ENCODE data around the gene TBK1. TPM values are rescaled to one million over a fixed set of nuclear protein-coding genes. Genes with fewer than 3 reads are reported as not detected.

The TBK1 gene
- total and polyA plus RNA-seq, 9 of the 15 experiments (the other 6 are each of a cell fraction or from before 2014, with no cell fraction given) = 20.4 to 42.0 (median 27.8) TPM

- ChIA-PET CTCF (ENCODE audit: low intra/inter-chr PET ratio) (no interaction called here), POLR2A (no interaction called here)
- FAIRE-seq (peak; percentile 44), ATAC-seq (peak; percentile 41; the same call in 2 of the 3 replicates), DNase-seq (ENCODE audit: extremely low read depth in 1 of 4, low spot score in 3 of 4) (no peak)
- no TSS peak for BruUV-seq (replicated peaks)
- H2AFZ ChIP-seq (ENCODE audit: low read depth, low read length) = no peak overlapping the region
- H3K9me3 ChIP-seq (replicated peaks; ENCODE audit: control insufficient read depth, insufficient read depth, low read depth, low read length) = no peaks in the 10 kb centered on the region
- TF ChIP-seq NELFE (IDR thresholded peaks at IDR 0.05; ENCODE audit: insufficient read depth, insufficient read length) = no peak
- no peak for TF ChIP-seq GABPA (tag; conservative IDR thresholded peaks at IDR 0.05; ENCODE audit: low read depth)
- no peak for TF ChIP-seq SP1 (CRISPR knock-in tag; IDR thresholded peaks at IDR 0.05)
- TF ChIP-seq GMEB1 (CRISPR knock-in tag; IDR thresholded peaks at IDR 0.05) = no peak
- TF ChIP-seq ELF4 (CRISPR knock-in tag; IDR thresholded peaks at IDR 0.05) = no peak
- no peak for TF ChIP-seq NR2C1 (IDR thresholded peaks at IDR 0.05)
- no peak for TF ChIP-seq NR2C1 (tag; IDR thresholded peaks at IDR 0.05)
- no peak for TF ChIP-seq ZNF184 (CRISPR knock-in tag; IDR thresholded peaks at IDR 0.05)
- no peak for TF ChIP-seq ZNF518B (CRISPR knock-in tag; IDR thresholded peaks at IDR 0.05)
- TF ChIP-seq PRPF4 (IDR thresholded peaks at IDR 0.05; ENCODE audit: insufficient read depth, low read depth, low read length, poor library complexity, severe bottlenecking) = no peak
- no peak for TF ChIP-seq EGR1 (conservative IDR thresholded peaks at IDR 0.05)
- no peaks in the 10 kb centered on the region for H3K36me3 ChIP-seq (ENCODE audit: control insufficient read depth, insufficient read depth, low read length)
- H3K4me1 ChIP-seq (replicated peaks in 1 of 2; ENCODE audit: control insufficient read depth in 2 of 2, insufficient read depth in 2 of 2, low read length in 2 of 2) = 0 out of 5 replicates have a peak, but pooled peaks cover 0 to 2% of the 10 kb centered on the region in 2 experiments
- in situ Hi-C loops (cut with MboI) = no loop called here
- no peak overlapping the region for H3K4me2 ChIP-seq (ENCODE audit: insufficient read depth, low read length)
- H3K9me1 ChIP-seq (ENCODE audit: control insufficient read depth, insufficient read depth, low read length) = no peaks in the 10 kb centered on the region
- no peaks in the 10 kb centered on the region for H3K79me2 ChIP-seq (ENCODE audit: control insufficient read depth, insufficient read depth, low read length)
- no peak overlapping the region for H3K9ac ChIP-seq (ENCODE audit: insufficient read depth in 1 of 2, low read depth in 2 of 2, low read length in 2 of 2)
- no peak overlapping the region for H3K4me3 ChIP-seq
- H3K27me3 ChIP-seq (ENCODE audit: control insufficient read depth in 2 of 2, insufficient read depth in 2 of 2, low read length in 2 of 2) = peaks cover 0 to 2% of the 10 kb centered on the region in 2 experiments; a peak in 2 of 5 replicates
- no peaks in the 10 kb centered on the region for H4K20me1 ChIP-seq (replicated peaks; ENCODE audit: control insufficient read depth, insufficient read depth, low read length)
- no peak overlapping the region for H3K27ac ChIP-seq (ENCODE audit: extremely low read depth, low read depth, low read length)
- WGBS (ENCODE audit: insufficient coverage, low coverage, missing lambda C conversion rate) = 0% methylated on average over 1 of the region's 1 CpG
- intact Hi-C loops (cut with micrococcal nuclease) = no loop called here
These were observed 58.7 kb downstream of the TBK1 start for GRCh38 chr12:64510667-64511066.
